Keratinocyte (primary cell): ENCODE data around the gene GTPBP1. TPM values are rescaled to one million over a fixed set of nuclear protein-coding genes. Genes with fewer than 3 reads are reported as not detected.

ENCODE experiments used
- DNase-seq: peaks from one replicate; pipeline ENCODE4 v3.0.0-alpha.2; 2011; ENCODE audit warnings: low read depth, missing footprints, low spot score
- FAIRE-seq: peaks from 2 replicates; lab custom pipeline; 2011; peaks lifted over from hg19 to GRCh38; lab: Jason Lieb, UNC
- H2AFZ ChIP-seq: 2 replicates; pipeline ENCODE4 v1.6.0; 2012; ENCODE audit warnings: low read length, control low read depth, inconsistent platforms; ENCODE audit not compliant: control insufficient read depth
- H3K27ac ChIP-seq: 2 replicates; pipeline ENCODE4 v1.5.1; 2011; ENCODE audit warnings: low read length; ENCODE audit not compliant: control insufficient read depth, insufficient read depth
- H3K27me3 ChIP-seq: 3 replicates; pipeline ENCODE4 v1.6.0; 2011; ENCODE audit warnings: low read length; ENCODE audit not compliant: control insufficient read depth, insufficient read depth; ENCODE audit errors: extremely low read depth
- H3K36me3 ChIP-seq, 2 experiments: 2 replicates in 1 of 2; 3 replicates in 1 of 2; pipeline ENCODE4 v1.5.1; 2011; ENCODE audit warnings: low read length in 2 of 2, mild to moderate bottlenecking in 1 of 2; ENCODE audit not compliant: control insufficient read depth in 2 of 2, insufficient read depth in 2 of 2; ENCODE audit errors: extremely low read depth in 1 of 2
- H3K4me1 ChIP-seq: 3 replicates; pipeline ENCODE4 v1.5.1; 2011; ENCODE audit warnings: low read length; ENCODE audit not compliant: control insufficient read depth, insufficient read depth; ENCODE audit errors: extremely low read depth
- H3K4me2 ChIP-seq: 3 replicates; pipeline ENCODE4 v1.6.0; 2011; ENCODE audit warnings: low read depth, low read length; ENCODE audit not compliant: control insufficient read depth, insufficient read depth; ENCODE audit errors: extremely low read depth
- H3K4me3 ChIP-seq, 3 experiments: fragments of 200-600 bp in 1 of 3; sonication (generic) in 1 of 3; 2 replicates in 2 of 3; 3 replicates in 1 of 3; pipeline ENCODE4 v1.5.1; 2011 to 2016; ENCODE audit warnings: low read length in 3 of 3, mild to moderate bottlenecking in 3 of 3, control low read depth in 2 of 3, inconsistent platforms in 1 of 3, low read depth in 1 of 3, mixed read lengths in 1 of 3, mixed run types in 1 of 3, moderate library complexity in 1 of 3; ENCODE audit not compliant: control insufficient read depth in 2 of 3, insufficient read depth in 2 of 3; ENCODE audit errors: extremely low read depth in 1 of 3
- H3K79me2 ChIP-seq: 2 replicates; pipeline ENCODE4 v1.6.0; 2012; ENCODE audit warnings: low read length; ENCODE audit not compliant: control insufficient read depth, insufficient read depth
- H3K9ac ChIP-seq: 3 replicates; pipeline ENCODE4 v1.6.0; 2011; ENCODE audit warnings: low read length; ENCODE audit not compliant: control insufficient read depth, insufficient read depth; ENCODE audit errors: extremely low read depth
- H3K9me1 ChIP-seq: 3 replicates; pipeline ENCODE4 v1.6.0; 2011; ENCODE audit warnings: low read length; ENCODE audit not compliant: control insufficient read depth, insufficient read depth; ENCODE audit errors: extremely low read depth
- H3K9me3 ChIP-seq: 2 replicates; pipeline ENCODE4 v1.5.1; 2012; ENCODE audit warnings: low read depth, low read length; ENCODE audit not compliant: control insufficient read depth
- H4K20me1 ChIP-seq: 3 replicates; pipeline ENCODE4 v1.6.0; 2011; ENCODE audit warnings: low read length; ENCODE audit not compliant: control insufficient read depth, insufficient read depth; ENCODE audit errors: extremely low read depth
- EZH2 ChIP-seq: IDR thresholded peaks from one replicate; pipeline ENCODE4 v1.6.1; 2012; ENCODE audit warnings: inconsistent platforms, mild to moderate bottlenecking, low read length, moderate library complexity
- dilution Hi-C: fragments of 300-500 bp; cut with MboI; formaldehyde crosslinking; loops from one replicate; pipeline ENCODE4 v1.7.0; 2020; ENCODE audit warnings: low sequenced_read_pairs; ENCODE audit not compliant: extremely low pct_ligation_motif_present
- polyA plus RNA-seq, 5 experiments: library from polyadenylated mRNA; depleted of rRNA in 3 of 5; stranded (reverse) in 3 of 5; stranded (forward) in 1 of 5; unstranded in 1 of 5; fragments of >200 nt; gene quantifications; 1 replicate in 1 of 5; 2 replicates in 3 of 5; 3 replicates in 1 of 5; pipeline versions ENCODE4 v1.2.1 to v1.2.3, GENCODE V29; 2011 to 2012; ENCODE audit warnings: missing spikeins in 2 of 5, low read depth in 1 of 5, low replicate concordance in 1 of 5
- TF ChIP-seq, protein P1 (sequence below), 3 experiments: IDR thresholded peaks in 1 of 3; conservative IDR thresholded peaks in 1 of 3; optimal IDR thresholded peaks in 1 of 3; 2 replicates in 2 of 3; 3 replicates in 1 of 3; pipeline versions ENCODE3 to v1.5.1; 2011; ENCODE audit warnings: low read length in 3 of 3, mild to moderate bottlenecking in 3 of 3, moderate library complexity in 2 of 3, control low read depth in 1 of 3, inconsistent platforms in 1 of 3; ENCODE audit not compliant: insufficient read depth in 2 of 3; ENCODE audit errors: extremely low read depth in 1 of 3

Gene GTPBP1
- polyA plus RNA-seq, 1 donor (not counting 4 experiments of a cell fraction or from before 2014, with no cell fraction given) = 16.3 TPM

DNA sequence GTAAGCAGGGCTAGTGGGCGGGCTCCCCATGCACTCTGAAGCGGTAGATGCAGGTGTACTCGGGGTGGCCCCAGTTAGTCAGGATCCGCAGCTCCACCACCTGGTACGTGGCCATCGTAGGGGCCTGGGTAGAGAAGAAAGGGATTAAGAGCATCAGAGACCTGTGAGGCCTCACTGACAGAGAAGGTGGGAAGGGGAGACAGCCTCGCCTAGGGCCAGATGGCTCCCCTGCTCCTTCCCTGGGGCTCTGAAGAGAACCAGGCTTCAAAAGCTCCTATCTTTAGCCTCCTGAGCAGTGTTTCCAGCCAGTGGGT lies 30.5 kb downstream of the GTPBP1 start:
- no peak overlapping the region for H3K27ac ChIP-seq

DNA sequence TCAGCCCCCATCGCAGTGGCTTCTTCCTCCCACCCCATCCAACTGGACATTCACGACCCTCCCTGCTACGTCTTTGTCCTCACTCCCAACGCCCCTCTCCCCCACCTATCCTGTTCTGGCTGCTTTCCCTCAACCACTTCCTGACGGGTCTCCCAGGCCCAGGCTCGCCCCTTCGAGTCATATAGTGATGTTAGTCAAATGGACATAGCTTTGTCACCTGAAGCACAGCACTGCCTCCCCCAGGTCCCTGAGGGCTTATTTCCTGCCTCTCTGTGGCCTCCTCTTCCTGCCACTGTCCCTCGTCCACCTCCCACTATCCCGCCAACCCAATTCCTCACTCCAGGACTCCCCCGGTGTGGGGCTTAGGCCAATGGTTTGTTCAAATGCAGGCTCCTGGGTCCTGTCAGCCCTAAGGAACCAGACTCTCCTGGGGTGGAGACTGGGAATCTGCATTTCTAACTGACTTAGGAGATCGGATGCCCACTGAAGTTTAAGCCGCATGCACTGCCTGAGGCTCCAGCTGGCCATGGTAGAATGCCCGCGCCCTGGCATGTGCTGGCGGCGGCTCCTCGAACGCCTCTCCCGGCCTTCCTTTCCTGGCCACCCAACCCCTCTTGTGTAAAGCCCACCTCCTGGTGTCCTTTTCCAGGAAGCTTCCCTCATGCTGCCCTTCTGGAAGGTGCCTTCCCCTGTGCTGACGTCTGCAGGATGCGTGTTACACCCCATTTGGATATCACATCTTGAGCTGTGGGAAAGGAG lies 31.7 kb downstream of the GTPBP1 start:
- Histone ChIP-seq H3K4me1 (peaks cover 23% of the 10 kb centered on the region), H3K79me2 (no peaks in the 10 kb centered on the region), H3K36me3 (peaks cover 47 to 65% of the 10 kb centered on the region in 2 experiments), H2AFZ (no peak overlapping the region), H3K27ac (no peak overlapping the region), H3K27me3 (no peaks in the 10 kb centered on the region), H4K20me1 (peaks cover 2% of the 10 kb centered on the region), H3K9me1 (no peaks in the 10 kb centered on the region), H3K4me3 (no peak overlapping the region), H3K4me2 (no peak overlapping the region), H3K9ac (no peak overlapping the region), H3K9me3 (no peaks in the 10 kb centered on the region)
- DNase-seq (no peak), FAIRE-seq (no peak)
- TF ChIP-seq, protein P1, sequence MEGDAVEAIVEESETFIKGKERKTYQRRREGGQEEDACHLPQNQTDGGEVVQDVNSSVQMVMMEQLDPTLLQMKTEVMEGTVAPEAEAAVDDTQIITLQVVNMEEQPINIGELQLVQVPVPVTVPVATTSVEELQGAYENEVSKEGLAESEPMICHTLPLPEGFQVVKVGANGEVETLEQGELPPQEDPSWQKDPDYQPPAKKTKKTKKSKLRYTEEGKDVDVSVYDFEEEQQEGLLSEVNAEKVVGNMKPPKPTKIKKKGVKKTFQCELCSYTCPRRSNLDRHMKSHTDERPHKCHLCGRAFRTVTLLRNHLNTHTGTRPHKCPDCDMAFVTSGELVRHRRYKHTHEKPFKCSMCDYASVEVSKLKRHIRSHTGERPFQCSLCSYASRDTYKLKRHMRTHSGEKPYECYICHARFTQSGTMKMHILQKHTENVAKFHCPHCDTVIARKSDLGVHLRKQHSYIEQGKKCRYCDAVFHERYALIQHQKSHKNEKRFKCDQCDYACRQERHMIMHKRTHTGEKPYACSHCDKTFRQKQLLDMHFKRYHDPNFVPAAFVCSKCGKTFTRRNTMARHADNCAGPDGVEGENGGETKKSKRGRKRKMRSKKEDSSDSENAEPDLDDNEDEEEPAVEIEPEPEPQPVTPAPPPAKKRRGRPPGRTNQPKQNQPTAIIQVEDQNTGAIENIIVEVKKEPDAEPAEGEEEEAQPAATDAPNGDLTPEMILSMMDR (optimal IDR thresholded peaks at IDR 0.05 in 1 of 3, IDR thresholded peaks at IDR 0.05 in 1 of 3, conservative IDR thresholded peaks at IDR 0.05 in 1 of 3; ENCODE audit: extremely low read depth in 1 of 3, insufficient read depth in 2 of 3, low read length in 3 of 3) = peak in 1 of 3 experiments; percentile 30
- TF ChIP-seq EZH2 = no peak
- dilution Hi-C loops = no loop called here

More for the DNA sequence above, 30.5 kb downstream of the GTPBP1 start:
- Histone ChIP-seq H3K36me3 (peaks cover 44 to 58% of the 10 kb centered on the region in 2 experiments), H3K9ac (no peak overlapping the region), H2AFZ (no peak overlapping the region), H3K9me3 (no peaks in the 10 kb centered on the region), H4K20me1 (peaks cover 2% of the 10 kb centered on the region), H3K79me2 (no peaks in the 10 kb centered on the region), H3K4me3 (no peak overlapping the region), H3K4me1 (peaks cover 23% of the 10 kb centered on the region), H3K9me1 (no peaks in the 10 kb centered on the region), H3K4me2 (no peak overlapping the region), H3K27me3 (no peaks in the 10 kb centered on the region)
- no peak for TF ChIP-seq EZH2
- TF ChIP-seq, protein P1 (optimal IDR thresholded peaks at IDR 0.05 in 1 of 3, IDR thresholded peaks at IDR 0.05 in 1 of 3, conservative IDR thresholded peaks at IDR 0.05 in 1 of 3; ENCODE audit: extremely low read depth in 1 of 3, insufficient read depth in 2 of 3, low read length in 3 of 3) = no peak
- no peak for DNase-seq
- dilution Hi-C loops = no loop called here
- no peak for FAIRE-seq
